Endothelial cell (in vitro differentiated cells): ENCODE measurements around the gene DLX1. TPM values are rescaled to one million over a fixed set of nuclear protein-coding genes. Genes with fewer than 3 reads are reported as not detected.

Experiments
- DNase-seq: peaks from one replicate; pipeline ENCODE4 v3.0.0; 2021; ENCODE audit warnings: low spot score
- H3K27ac Mint-ChIP-seq: one replicate; pipeline ENCODE4 v1.8.0; 2021; ENCODE audit warnings: mixed read lengths, inconsistent platforms; ENCODE audit not compliant: unreplicated experiment
- H3K27me3 Mint-ChIP-seq: one replicate; pipeline ENCODE4 v1.8.0; 2021; ENCODE audit warnings: mild to moderate bottlenecking, moderate library complexity, mixed read lengths, inconsistent platforms; ENCODE audit not compliant: unreplicated experiment
- H3K36me3 Mint-ChIP-seq: one replicate; pipeline ENCODE4 v1.8.0; 2021; ENCODE audit warnings: mild to moderate bottlenecking, low read depth, mixed read lengths, inconsistent platforms; ENCODE audit not compliant: unreplicated experiment
- H3K4me1 Mint-ChIP-seq: one replicate; pipeline ENCODE4 v1.8.0; 2021; ENCODE audit warnings: mild to moderate bottlenecking, mixed read lengths, inconsistent platforms; ENCODE audit not compliant: unreplicated experiment
- H3K4me3 Mint-ChIP-seq: one replicate; pipeline ENCODE4 v1.8.0; 2021; ENCODE audit warnings: mild to moderate bottlenecking, mixed read lengths, inconsistent platforms; ENCODE audit not compliant: unreplicated experiment
- H3K9me3 Mint-ChIP-seq: one replicate; pipeline ENCODE4 v1.8.0; 2021; ENCODE audit warnings: mixed read lengths, inconsistent platforms; ENCODE audit not compliant: unreplicated experiment
- total RNA-seq: library from RNA; stranded (reverse); fragmentation: NEBNext Ultra II Directional; extraction: Animal tissue kit (Norgen Biotek cat#: 25700); gene quantifications from one replicate; pipeline ENCODE4 v1.2.1, GENCODE V29; 2021; ENCODE audit not compliant: unreplicated experiment
- TF ChIP-seq, protein P1 (sequence below): fragments of 200-600 bp; sonication (generic); IDR thresholded peaks from one replicate; pipeline ENCODE4 v1.5.0; 2021; ENCODE audit warnings: antibody characterized with exemption; ENCODE audit not compliant: unreplicated experiment

Gene DLX1
- total RNA-seq, 1 donor from 2014 or later, result 0.87 TPM

- no peaks in the 10 kb centered on the region for H3K9me3 Mint-ChIP-seq
- H3K36me3 Mint-ChIP-seq, result no peaks in the 10 kb centered on the region
Observed at GRCh38 chr2:172049567-172050120, 35.7 kb upstream of the DLX1 start.

DNA sequence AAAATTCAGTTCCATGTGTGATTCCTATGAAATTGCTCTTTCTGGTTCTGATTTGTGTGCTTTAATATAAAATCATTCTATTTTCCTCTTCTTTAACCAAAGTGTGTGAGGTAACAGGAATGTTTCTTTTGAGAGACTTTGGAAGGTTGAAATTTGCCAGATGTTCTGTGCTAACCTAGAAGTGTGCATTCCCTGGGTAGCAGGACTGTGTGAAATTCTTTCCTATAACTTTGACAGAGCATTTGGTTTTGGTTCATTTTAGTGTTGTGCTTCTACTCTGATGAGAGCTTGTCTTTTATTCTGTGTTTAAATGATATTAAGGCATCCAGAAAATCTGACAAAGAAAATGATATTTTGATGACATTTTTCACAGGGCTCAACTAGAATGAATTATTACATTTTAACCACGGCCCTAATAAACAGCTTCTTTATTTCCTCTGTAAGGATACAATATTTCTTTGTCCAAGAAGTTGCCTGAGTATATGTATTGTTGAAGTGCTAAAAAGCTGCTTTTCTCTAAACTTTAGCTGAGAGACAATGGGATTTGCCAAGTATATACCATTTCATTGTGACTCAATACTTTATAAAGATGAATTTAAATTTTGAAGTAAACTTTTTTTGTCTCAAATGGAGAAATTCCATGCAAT is 34.7 kb upstream of the DLX1 start:
- Mint-ChIP-seq H3K9me3 (no peaks in the 10 kb centered on the region), H3K36me3 (no peaks in the 10 kb centered on the region), H3K4me1 (peaks cover 6% of the 10 kb centered on the region), H3K4me3 (no peak overlapping the region), H3K27me3 (no peaks in the 10 kb centered on the region), H3K27ac (no peak overlapping the region)
- TF ChIP-seq, protein P1, sequence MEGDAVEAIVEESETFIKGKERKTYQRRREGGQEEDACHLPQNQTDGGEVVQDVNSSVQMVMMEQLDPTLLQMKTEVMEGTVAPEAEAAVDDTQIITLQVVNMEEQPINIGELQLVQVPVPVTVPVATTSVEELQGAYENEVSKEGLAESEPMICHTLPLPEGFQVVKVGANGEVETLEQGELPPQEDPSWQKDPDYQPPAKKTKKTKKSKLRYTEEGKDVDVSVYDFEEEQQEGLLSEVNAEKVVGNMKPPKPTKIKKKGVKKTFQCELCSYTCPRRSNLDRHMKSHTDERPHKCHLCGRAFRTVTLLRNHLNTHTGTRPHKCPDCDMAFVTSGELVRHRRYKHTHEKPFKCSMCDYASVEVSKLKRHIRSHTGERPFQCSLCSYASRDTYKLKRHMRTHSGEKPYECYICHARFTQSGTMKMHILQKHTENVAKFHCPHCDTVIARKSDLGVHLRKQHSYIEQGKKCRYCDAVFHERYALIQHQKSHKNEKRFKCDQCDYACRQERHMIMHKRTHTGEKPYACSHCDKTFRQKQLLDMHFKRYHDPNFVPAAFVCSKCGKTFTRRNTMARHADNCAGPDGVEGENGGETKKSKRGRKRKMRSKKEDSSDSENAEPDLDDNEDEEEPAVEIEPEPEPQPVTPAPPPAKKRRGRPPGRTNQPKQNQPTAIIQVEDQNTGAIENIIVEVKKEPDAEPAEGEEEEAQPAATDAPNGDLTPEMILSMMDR, result no peak
- DNase-seq, result no peak

More at GRCh38 chr2:172049567-172050120, 35.7 kb upstream of the DLX1 start:
- H3K4me3 Mint-ChIP-seq, result no peak overlapping the region
- H3K27ac Mint-ChIP-seq, result no peak overlapping the region
- TF ChIP-seq, protein P1, result no peak
- DNase-seq, result no peak
- H3K27me3 Mint-ChIP-seq, result no peaks in the 10 kb centered on the region
- H3K4me1 Mint-ChIP-seq, result peaks cover 6% of the 10 kb centered on the region

GRCh38 chr2:172052000-172052983 is 33.0 kb upstream of the DLX1 start:
- H3K4me1 Mint-ChIP-seq, result peaks cover 6% of the 10 kb centered on the region
- H3K9me3 Mint-ChIP-seq, result no peaks in the 10 kb centered on the region
- H3K36me3 Mint-ChIP-seq, result no peaks in the 10 kb centered on the region
- no peak overlapping the region for H3K27ac Mint-ChIP-seq
- no peak overlapping the region for H3K4me3 Mint-ChIP-seq
- TF ChIP-seq, protein P1, result no peak
- H3K27me3 Mint-ChIP-seq, result no peaks in the 10 kb centered on the region
- no peak for DNase-seq

DNA sequence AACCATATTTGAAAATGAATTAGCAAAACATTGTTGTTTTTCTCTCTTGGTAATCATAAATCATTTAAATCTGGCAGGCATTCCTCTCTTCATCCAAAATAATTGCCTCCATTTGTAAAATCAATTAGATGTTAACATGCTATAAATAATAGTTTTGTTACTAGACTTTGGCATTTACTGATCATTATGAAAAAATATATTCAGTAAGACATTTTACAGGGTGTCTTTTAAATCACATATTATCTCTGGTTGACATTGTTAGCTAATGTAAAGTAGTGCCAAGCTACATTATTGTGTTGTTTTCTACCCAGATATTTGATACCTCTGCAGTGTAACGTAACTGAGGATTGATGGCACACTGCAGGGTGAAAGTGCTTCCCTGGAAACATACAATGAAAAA is 31.8 kb upstream of the DLX1 start:
- no peak overlapping the region for H3K27ac Mint-ChIP-seq
- no peaks in the 10 kb centered on the region for H3K36me3 Mint-ChIP-seq
- TF ChIP-seq, protein P1, result no peak
- H3K4me3 Mint-ChIP-seq, result no peak overlapping the region
- no peaks in the 10 kb centered on the region for H3K27me3 Mint-ChIP-seq
- peaks cover 6% of the 10 kb centered on the region for H3K4me1 Mint-ChIP-seq
- no peak for DNase-seq
- H3K9me3 Mint-ChIP-seq, result no peaks in the 10 kb centered on the region
